Fibroblast of skin of scalp (primary cell): ENCODE data around the gene PLB1.
"Not testable (repeated sequence)": the region's sequence is repeated elsewhere in the genome, so short reads cannot be mapped to it uniquely, and the experiment has no call there.

Source experiments
- DNase-seq: peaks from one replicate; pipeline ENCODE4 v3.0.0-alpha.2; 2013

The PLB1 gene

DNA sequence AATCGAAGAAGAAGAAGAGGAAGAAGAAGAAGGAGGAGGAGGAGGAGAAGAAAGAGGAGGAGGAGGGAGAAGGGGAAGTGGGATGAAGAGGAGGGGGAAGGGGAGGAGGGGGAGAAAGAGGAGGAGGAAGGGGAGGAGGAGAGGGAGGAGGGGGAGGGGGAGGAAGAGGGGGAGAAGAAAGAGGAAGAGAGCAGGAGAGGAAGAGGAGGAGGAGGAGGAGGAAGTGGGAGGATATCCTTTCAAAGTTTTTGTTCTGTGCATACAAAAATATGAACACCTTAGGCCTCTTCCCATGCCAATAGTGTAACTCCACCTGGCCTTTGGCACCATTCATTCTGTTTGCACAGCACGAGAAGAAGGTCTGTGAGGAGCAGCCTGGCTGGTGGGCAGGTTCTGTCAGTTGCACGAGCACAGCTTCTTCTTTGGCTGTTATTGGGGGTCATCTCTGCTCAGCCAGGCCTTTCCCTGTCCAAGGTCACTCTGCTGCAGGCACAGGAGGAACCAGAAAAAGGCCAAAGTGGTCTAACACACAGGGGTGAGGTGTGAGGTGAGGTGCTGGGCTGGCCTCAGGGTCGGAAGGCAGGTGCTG, 25.8 kb upstream of the PLB1 start:
- DNase-seq: no peak

- DNase-seq: no peak
Observed at GRCh38 chr2:28470759-28471158, 25.1 kb upstream of the PLB1 start.

DNA sequence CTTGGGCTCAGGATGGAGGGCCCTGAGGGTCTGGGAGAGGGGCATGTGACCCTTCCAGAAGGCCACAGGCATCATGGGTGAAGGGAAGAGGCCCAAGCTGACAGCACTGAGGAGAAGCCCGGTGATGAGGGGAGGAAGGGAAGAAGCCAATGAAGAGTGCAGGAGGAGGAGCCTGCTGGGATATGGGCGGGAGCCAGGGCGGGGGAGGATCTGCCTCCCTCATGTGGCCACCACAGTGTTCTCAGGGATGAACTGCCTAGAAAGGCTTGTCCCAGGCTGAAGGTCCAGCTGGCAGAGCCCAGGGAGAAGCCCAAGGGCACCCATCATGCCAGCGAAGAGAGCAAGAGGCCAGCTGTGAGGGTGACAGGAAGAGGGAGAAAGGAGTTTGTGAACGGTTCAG, 24.6 kb upstream of the PLB1 start:
- no peak for DNase-seq

GRCh38 chr2:28471701-28472236, 24.1 kb upstream of the PLB1 start:
- DNase-seq: no peak

- not testable (repeated sequence) for DNase-seq
Observed at GRCh38 chr2:28472641-28473040, 23.2 kb upstream of the PLB1 start.

DNA sequence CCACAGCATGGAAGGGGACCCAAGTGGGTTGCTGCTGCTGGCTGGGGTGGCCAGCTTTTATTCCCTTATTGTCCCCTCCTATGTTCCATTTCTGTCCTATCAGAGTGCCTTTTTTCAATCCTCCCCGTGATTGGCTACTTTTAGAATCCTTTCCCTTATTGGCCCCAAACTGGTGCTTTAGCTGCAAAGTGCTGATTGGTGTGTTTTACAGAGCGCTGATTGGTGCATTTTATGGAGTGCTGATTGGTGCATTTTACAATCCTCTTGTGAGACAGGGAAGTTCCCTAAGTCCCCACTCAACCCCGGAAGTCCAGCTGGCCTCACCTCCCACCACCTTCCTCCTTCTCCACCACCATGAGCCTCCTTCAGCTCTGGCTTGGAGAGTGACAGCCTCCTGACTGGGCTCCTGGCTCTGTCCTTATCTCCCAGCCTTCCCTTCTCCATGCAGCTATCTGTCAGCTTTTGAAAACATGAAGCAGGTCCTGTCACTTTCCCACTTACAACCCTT, 20.7 kb upstream of the PLB1 start:
- no peak for DNase-seq

DNA sequence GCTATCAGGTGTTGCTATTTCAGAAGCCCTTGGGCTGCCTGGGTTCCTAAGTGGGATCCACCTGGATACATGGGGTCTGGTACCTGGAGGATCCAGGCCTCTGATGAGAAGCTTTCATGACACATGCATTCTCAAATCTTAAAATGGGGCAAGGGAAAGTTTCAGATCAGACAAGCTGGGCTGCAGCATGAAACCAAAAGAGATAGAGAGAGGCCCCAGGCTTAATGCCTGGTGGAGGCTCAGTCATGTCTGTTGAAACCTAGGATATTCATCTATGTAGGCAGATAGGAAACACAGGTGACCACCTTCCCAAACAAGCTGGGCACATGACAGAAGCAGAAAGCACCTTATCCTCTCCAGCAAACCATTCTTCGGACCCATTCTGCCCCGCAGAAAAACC, 18.8 kb upstream of the PLB1 start:
- no peak for DNase-seq

DNA sequence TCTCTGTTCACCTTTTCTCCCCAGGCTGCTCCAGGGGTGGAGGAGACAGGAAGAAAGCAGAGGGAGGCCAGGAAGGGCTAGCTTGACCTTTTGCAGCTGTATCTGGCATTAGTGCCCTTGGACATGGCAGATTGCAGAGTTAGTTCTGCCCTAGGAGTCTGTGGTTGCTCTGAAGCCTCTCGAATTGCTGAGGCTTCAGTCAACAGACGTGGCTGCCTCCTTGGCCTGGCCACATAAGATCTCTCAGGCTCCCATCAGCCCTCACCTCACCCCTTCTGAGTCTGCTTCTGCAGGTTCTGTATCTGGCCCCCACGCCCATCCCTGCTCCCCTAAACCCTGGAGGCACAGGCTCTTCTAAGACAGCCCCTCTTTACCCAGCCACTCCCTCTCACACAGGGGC, 18.2 kb upstream of the PLB1 start:
- DNase-seq: no peak

- DNase-seq: no peak
Observed at GRCh38 chr2:28480403-28481049, 15.3 kb upstream of the PLB1 start.

DNA sequence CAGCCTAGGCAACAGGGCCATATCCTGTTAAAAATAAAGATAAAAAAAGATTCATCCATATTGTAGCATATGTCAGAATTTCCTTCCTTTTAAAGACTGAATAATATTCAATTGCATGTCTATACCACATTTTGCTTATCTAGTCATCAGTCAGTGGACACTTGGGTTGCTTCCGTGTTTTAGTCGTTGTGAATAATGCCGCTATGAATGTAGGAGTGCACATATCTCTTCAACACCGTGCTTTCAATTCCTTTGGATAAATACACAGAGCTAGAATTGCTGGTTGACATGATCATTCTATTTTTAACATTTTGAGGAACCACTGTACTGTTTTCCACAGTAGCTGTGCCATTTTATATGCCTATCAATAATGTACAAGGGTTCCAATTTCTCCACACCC, 14.0 kb upstream of the PLB1 start:
- no peak for DNase-seq

DNA sequence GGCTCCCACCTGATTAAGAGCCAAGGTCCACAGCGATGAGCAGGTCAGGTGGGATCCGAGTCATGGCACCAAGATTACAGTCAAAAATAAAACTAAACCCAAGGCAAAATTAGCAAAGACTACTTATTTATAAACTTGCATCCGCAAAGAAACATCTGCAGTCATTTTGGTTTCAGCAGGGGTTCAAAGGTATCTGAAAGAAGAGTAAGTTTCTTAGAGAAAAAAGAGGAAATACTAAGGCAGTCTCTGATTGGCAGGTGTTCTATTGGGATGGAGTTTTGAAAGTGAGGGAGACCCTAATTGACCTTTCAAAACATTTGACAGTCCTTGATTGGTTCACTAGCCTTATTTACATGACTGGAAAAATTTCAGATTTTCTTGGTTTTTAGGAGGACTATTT, 11.0 kb upstream of the PLB1 start:
- no peak for DNase-seq

DNA sequence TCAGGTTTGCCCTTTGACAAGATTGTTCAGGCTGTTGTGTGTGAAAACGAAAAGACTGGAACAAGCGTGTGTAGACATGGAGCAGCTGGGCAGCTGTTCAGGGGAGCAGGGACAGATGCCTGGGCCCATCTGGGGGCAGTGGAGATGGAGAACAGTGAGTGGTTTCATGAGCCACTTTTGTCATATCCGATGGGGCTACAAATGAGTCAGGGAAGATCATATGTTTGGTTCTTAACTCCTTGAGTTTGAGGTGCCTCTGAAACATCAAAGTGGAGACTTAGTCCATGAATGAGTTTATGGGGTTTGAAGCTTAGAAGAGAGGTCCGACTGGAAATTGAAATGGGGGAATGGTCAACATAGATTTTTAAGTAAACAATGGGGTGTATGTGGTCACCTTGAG, 9.3 kb upstream of the PLB1 start:
- DNase-seq: no peak

- no peak for DNase-seq
Observed at GRCh38 chr2:28487258-28487657, 8.6 kb upstream of the PLB1 start.

- DNase-seq: no peak
Observed at GRCh38 chr2:28488083-28488830, 7.6 kb upstream of the PLB1 start.

DNA sequence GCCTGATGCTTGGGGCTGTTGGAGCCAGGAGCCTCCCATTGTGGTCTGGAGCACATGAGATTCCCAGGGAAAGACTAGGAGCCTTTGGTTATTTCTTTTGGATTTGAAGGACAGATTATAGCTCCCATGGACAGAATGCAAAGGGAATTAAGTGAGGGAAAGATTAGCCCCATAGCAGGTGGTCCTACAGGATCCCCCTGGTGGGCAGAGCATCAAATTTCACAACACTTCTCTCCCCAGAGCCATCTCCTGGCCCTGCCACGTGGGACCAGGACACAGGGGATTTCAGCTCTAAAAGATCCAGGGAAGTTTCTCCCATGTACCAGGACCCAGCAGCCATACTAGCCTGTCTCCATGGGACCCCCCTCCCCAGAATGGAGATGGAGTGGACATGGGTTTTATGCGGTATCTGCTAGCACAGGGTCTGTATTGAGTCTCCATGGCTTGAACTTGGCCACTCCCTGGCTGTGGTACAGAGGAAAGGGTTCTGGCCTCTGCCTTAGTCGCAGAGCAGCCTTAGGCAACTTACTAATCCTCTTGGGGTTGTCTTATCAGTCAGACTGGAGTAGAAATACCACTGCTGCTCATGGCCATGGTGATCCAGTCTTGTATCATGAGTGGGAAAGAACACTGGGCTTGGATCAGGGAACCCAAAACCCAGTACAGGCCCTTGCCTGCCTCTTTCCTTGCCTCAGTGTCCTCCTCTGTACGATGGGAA, 6.8 kb upstream of the PLB1 start:
- no peak for DNase-seq

- no peak for DNase-seq
Observed at GRCh38 chr2:28490558-28490957, 5.3 kb upstream of the PLB1 start.

GRCh38 chr2:28492282-28492681, 3.6 kb upstream of the PLB1 start:
- DNase-seq: no peak

GRCh38 chr2:28493636-28494035, 2.2 kb upstream of the PLB1 start:
- no peak for DNase-seq

DNA sequence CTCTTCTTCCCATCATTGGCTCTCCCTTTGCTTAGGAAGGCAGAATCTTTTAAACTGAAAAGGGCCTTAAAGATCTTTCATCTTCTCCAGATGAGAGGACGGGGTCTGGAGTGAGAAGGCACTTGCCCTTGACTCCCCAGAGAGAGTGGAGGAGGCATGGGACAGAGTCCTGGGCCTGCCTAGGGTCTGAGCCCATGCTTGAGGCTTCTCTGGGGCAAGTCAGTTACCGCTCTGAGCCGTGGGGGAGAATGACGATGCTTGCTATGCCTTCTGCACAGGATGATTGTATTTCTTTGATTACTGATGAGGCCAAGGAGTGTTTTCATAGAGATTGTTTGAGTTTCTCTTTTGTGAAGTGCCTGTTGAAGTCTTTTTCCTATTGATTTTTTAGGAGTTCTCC, 921 bp downstream of the PLB1 start:
- no peak for DNase-seq

GRCh38 chr2:28497206-28497605, 1.3 kb downstream of the PLB1 start:
- no peak for DNase-seq

DNA sequence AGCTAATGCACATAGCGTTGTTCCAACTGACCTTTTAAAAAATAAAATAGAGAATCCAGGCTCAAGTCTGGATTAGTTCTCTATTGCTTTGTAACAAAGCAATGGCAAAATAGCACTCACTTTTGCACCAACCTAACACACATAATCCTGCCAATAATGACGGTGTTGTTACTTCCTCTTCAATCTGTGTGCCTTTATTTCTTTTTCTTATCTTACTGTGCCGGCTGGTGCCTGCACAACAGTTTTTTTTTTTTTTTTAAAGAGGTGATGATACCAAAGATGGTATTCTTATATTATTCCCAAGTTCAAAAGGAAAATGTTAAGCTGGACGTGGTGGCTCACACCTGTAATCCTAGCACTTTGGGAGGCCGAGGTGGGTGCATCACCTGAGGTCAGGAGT, 3.4 kb downstream of the PLB1 start:
- DNase-seq: no peak

GRCh38 chr2:28505361-28505760, 9.5 kb downstream of the PLB1 start:
- no peak for DNase-seq
